DMS153 (cell line): ENCODE results near the gene PIEZO2.

ENCODE experiments used
- DNase-seq: peaks from one replicate; lab custom pipeline; 2025; lab: John Stamatoyannopoulos, UW

Gene PIEZO2

DNA sequence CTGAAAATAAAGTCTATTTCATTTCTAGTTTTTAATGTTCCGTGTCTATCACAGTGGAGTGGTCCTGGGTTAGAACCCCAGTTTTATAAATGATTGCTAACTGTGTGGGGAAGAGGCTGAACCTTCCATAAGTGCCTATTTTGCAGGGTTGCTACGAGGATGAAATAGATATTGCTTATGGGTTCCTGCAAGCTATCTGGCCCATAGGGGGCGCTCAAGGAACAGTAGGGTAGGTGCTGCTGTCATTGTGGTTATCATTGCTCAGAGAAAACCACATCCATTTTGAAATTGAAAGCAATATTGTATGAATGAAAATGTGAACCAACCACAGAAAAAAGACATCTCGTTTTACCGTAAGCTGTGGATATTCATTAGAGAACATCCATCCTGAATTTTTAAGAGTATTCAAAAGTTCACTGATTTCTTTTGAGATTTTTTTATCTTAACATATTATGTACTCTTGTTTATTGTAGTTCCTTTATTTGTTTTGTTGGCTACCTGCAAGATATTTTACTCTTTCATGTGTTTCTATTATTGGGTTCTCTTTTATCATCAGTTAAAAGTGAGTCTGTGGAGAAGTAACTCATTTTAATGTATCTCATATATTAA lies 362.0 kb downstream of the PIEZO2 start:
- DNase-seq = peak; percentile 2

DNA sequence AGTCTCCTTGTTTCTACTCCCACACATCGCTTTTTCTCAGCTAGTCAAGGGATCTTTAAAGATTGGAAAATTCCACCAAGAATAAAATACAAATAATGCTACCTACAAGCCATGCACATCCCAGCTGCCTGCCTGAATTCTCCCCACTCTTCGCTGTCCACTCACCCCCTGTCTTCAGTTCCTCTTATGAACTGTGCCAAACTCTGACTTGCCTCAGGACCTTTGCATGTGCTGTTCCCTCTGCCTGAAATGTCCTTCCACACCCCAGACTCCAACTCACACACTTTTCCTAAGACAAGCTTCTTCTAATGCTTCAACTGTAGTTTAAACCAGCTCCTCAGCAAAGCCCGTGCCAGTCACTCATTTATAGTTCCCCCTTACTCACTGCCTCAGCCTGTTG lies 363.6 kb downstream of the PIEZO2 start:
- no peak for DNase-seq

DNA sequence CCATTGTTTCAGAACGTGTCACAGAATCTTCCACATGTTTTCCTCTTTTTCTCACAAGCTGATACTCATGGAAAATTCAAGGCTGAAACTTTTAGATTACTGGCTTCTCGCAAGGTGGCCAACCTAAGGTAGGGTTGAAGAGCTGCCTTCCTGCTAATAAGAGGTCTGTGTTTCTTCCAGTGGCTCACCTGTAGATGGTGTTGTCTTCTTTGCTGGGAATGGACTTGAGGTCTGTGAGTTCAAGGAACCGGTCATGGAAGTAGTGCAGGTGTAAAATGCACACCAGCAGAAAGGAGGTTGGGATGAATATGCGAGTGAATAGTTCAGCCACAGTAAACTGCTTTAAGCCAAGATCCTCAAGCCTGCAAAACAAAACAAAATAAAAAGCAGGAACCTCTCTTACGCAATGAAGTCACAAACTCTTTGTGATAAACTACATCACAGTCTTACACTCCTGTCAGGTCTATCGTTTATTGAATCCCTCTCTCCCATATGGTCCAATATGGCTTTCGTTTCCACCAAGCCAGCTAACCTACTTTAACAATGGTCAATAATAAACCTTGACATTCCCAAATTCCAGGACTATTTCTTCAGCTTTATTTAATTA lies 364.7 kb downstream of the PIEZO2 start:
- no peak for DNase-seq

DNA sequence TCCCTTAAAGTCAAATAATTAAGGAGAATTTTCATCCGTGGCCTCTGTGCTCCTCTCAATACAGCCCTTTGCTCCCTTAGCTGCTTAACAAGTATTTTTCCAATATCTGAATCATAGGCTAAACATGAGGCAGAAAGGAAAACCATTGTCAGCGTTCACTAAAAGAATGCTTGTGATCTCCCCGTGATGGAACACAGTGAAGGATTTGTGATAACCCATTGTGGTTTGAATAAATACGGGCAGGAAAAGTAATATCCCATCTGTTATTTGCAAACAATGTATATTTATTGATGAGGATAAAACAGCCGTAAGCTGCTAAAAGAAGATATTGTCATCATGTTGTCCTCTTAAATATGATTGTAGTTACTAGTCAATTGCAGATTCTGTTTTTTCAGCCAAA lies 365.4 kb downstream of the PIEZO2 start:
- no peak for DNase-seq

DNA sequence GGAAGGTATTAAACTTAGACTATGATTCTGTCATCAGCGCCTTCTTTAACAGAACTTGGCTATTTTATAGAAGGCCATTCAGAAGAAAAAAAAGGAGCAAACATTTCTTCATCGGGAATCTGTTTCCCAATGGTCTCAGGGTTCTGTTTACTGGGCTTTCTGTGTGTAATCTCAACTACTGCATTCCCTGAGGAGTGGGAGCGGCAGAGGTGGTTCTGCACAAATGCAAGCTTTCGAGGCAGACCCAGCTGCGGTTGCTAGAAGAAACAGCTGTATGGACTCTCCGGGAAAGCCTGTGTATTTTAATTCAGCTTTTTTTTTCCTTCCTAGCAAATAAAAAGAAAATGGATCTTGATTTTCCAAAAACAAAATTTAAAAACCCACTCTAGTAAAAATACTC lies 372.9 kb downstream of the PIEZO2 start:
- no peak for DNase-seq

DNA sequence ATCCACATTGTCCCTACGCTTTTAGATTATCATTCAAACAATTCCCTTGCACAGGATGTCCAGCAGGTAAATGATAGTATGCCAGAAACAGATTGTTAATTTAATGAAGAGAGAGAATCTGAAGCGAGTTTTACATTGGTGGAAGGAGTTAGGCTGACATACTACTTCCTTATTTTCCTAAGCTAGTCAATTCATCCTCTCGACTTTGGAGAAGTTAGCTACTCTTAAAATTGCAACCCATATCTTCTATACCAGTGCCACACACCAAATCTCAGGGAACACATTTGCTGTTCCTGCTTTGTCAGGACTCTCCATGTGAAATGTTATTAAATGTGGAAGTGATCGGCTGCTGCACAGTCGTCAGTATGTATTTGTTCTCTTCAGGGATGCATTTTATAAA lies 374.3 kb downstream of the PIEZO2 start:
- DNase-seq = no peak

DNA sequence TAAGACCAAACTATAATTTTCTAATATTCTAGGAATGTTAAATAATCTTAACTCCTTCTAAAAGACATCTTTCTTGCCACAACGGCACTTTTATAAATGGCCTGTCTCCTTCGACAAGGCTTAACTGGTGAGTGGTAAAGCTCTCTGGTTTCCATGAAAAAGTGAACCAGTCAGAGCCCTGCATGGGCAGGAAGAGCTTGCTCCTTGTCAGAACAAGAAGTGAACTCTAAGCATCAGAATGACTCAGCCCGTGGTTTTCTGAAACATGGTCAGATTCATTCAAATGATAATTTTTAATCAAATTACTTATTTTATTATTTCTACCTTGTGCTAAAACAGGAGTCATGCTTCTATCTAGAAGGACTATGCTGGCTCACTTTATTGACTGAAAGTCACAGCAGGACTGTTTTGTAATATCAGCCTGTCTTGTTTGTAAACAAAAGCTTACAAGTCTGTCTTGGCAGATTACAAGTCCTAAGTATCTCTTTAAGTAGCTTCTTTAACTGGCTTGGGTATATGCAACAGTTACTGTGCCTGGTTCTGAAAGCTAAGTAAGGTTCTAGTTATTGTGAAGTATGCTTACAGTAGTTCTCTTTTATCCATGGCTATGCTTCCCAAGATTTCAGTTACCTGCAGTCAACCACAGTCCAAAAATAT lies 378.2 kb downstream of the PIEZO2 start:
- no peak for DNase-seq

DNA sequence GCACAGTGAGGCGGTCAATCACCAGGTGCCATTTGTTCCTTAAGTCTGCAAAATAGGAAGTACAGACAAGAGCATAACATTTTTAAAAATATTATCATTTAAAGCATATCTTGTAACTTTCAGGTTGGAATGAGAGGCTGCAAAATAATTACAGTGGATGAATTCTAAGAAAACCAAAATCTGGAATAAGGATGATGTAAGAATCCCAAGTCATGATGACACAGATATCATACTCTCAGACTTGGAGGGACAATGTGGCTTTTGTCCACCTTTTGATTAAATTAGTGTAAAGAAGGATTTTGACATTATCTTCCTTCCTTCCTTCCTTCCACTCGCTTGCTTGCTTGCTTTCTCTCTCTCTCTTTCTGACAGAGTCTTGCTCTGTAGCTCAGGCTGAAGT lies 379.1 kb downstream of the PIEZO2 start:
- no peak for DNase-seq

DNA sequence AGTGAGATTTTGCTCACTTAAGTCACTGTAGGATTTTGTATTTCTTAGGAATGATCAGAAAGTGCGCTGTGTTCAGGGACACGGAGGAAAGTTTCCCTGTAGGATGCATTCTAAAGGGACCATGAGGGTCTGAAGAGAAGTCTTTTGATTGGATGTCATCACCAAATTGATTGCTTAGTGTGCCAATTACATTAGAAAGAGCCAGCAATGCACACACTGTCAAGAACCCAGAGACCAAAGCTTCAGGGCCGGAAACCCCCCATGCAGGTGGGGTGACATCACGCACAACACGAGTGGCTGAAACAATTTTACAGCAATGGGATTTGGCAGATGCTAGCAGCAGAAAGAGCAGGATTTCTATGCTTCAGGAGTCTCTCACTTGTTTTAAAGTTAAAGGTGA lies 381.1 kb downstream of the PIEZO2 start:
- DNase-seq = no peak

DNA sequence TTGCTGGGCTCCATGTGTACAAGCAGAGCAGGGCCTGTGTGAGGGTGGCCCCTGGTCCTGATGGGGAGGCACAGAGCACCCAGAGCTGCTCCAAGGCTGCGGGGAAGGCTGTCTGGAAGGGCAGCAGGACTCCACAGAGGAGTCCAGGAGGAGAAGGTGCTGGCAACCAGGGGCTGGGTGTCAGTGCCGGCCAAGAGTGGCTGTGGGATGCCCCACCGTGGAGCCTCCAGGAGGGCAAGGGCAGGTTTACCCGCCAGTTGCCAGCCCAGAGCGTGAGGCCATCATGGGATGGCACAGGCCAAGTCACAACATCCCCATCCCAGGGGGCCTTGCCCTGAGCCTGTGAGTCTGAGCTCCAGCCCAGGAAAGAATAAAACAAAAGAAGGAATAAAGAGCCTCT lies 381.7 kb downstream of the PIEZO2 start:
- no peak for DNase-seq

DNA sequence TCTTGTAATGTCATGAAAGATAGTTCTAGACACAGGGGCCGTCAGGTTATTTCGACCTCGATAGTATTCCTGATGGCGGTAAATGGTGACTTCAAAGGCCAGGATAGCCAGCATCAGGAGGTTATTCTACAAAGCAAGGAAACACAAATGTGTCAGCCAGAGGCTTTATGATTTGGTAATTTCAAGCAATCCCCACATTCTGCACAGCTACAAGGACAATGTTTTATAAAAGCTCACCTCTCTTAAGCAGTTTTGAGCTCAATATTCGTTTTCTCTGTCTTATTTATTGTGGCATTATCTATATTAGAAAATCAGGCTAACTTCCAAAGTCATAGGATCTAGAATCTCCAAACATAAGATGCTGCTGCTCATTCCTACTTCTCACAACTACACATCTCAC lies 388.4 kb downstream of the PIEZO2 start:
- no peak for DNase-seq

DNA sequence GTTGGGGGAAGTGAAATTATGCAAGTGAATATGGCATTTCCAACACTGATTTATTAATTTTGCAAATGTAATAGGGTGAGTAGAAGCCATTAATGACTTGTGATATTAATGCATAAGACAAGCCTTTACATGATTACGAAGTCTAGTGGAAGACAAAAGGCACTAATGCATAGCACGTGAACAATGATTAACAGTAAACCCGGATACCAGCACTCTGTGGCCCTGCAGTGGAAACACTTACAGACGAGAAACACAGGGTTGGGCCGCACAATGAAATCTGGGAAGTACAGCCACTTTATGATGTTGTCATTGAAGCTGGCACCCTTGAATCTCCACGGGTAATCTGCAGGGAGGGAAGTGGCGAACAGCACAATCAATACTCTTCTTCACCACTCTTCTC lies 390.1 kb downstream of the PIEZO2 start:
- no peak for DNase-seq

DNA sequence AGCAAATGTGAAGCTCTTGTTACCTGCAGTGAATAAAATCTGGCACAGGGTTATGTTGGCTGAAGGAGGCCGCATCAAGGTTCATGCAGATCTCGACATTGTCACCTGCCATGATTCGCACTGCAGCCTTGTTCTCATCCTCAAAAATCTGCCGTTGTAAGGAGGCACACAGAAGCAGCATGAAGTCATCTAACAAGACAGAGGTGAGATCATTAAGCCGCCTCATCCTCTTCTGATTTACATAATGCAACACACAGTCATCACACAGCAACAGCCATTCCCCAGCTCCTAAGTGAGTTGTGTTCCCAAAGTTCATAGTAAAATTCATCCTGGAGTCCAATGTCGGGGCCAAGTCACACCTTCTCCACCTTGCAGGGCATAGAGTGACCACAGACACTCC lies 391.4 kb downstream of the PIEZO2 start:
- DNase-seq = no peak

DNA sequence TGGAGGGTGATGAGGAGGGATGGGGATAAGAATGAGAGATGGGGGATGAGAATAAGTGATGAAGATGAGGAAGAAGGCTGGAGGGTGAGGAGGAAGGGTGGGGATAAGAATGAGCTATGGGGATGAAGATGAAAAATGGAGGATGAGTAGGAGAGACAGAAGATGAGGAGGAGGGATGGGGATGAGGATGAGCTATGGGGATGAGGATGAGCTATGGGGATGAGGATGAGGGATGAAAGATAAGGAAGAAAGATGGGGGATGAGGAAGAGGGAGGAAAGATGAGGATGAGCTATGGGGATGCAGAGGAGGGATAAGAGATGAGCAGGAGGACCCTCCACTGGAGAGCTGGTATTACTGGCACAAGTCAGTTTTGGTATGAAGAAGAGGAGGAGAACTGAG lies 392.0 kb downstream of the PIEZO2 start:
- DNase-seq = no peak

DNA sequence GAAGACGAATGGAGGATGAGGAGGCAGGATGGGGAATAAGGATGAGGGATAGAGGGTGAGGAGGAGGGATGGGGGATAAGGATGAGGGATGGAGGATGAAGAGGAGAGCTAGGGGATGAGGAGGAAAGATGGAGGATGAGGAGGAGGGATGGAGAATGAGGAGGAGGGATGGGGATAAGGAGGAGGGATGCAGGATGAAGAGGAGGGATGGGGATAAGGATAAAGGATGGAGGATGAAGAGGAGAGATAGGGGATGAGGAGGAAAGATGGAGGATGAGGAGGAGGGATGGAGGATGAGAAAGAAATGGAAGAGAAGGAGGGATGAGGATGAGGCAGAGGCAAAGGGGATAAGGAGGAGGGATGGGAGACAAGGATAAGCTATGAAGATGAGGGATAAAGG lies 393.5 kb downstream of the PIEZO2 start:
- no peak for DNase-seq

DNA sequence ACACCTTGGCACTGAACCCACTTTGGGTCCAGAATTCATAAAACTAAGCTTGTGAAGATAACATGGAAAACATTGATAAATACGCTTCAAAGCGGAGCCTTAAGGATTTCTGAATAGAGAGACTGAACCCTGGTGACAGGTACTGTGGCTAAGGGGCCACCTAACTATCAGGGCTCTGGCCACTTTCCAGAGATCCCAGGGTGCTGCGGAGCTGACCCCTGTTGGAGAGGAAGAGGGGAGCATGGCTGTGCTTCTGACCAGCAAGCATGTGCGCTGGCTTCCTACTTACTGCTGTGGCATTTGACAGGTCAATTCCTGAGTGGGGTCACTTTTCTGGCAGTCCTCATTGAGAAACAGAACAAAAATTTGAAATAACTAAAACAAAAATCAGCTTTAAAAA lies 395.2 kb downstream of the PIEZO2 start:
- DNase-seq = no peak

DNA sequence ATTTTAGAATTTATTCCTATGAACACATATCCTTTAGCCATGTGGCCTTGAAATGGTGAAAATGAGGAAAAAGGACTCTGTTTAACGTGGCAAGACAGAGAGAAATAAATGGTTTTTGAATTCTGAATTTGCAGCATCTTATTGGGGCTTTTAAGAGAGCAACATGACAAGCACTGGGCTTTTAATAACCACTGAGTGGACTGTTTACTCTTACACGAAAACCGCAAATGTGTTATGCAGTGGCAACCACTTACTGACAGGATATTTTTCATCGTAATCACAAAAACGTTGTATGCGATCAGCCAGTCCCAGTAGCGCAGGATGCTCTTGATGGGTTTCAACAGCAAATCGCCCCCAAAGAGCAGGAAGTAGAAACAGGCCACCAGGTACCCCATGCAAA lies 397.0 kb downstream of the PIEZO2 start:
- no peak for DNase-seq

DNA sequence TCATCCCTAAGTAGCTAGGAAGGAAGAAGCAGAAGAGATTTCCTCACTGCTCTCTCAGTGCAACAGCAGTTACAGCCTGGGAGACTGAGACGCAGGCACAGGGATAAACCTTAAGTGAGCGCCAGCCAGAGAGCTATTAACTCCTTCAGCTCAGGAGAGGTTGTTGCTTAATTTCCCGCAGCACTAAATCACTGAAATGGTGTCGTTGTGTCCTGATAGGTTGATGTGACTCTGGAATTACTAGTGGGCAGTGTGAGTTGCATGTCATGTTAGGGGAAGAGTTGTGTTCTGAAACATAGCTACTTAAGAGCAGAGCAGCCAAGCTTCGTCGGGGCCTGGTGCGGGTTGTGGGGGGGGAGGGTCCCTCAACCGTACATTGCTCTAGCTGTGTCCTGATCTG lies 397.7 kb downstream of the PIEZO2 start:
- no peak for DNase-seq

DNA sequence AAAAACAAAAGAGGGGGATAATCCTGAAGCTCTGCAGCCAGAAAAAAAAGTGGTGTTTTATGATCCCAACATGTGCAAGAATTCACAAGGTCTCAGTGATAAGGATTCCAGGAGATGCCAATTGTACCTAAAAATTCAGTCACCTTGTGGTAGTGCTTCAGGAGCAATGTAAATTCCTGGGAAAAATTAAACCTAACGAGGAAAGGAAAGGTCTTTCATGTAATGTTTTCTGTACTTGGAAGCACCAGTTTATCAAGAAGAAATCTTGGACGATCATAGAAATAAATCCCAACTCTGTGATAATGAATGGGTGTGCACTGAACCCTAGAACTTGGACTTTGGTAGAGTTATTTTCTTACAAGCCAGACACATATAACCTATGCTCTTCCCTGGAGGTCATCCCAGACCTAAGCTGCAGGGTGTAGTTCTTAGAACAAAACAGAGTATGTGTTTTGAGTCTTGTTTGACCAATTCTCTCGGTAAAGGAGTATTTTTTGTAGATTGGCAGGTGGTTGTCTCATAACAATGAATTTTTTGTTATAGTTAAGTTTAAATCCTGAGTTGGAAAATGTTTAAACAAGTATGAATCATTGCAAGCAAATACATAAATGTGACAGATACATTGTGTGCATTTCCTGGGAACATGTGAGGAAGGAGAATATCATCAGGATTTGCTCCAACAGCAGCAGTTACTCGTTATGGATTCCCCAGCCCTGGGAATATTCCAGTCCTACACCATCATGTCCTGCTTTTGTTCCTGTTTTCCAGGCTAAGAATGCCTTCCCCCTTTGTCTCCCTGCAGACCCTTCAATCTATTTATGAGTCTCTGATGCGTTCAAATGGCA lies 399.0 kb downstream of the PIEZO2 start:
- DNase-seq = no peak

DNA sequence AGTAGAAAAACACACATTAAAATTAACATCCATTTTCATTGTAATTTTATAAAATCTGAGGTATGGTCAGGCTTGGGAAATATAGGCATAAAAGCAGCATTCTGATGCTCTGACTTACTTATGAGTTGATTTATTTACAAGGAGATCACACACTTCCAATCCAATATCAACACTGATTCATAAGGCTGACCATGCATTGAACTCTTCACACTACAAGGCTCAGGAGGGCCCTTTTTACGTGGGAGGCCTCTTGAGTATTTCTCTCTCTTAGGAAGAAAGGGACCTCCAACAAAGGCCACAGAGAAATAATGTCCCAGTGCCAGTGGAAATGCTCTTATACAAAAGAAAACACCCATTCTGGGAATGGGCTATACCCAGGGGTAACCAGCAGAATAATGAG lies 400.7 kb downstream of the PIEZO2 start:
- DNase-seq = no peak

DNA sequence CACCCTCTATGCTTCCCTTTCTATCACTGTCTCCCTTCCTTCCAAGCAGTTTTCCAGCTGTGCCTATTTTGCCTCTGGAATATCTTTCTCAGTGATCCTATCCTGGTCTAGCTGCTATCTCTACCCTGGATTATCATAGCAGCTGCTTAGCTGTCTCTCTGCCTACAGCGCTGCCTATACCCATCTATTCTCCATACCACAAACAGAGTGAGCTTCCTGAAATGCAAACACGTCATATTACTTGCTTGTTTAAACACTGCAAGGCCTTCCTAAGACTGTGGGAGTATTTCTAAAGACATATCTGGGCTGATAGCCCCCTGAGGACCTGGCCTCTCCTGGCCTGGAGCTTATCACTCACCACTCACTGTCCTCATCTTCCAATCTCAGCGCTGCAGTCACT lies 403.4 kb downstream of the PIEZO2 start:
- no peak for DNase-seq

DNA sequence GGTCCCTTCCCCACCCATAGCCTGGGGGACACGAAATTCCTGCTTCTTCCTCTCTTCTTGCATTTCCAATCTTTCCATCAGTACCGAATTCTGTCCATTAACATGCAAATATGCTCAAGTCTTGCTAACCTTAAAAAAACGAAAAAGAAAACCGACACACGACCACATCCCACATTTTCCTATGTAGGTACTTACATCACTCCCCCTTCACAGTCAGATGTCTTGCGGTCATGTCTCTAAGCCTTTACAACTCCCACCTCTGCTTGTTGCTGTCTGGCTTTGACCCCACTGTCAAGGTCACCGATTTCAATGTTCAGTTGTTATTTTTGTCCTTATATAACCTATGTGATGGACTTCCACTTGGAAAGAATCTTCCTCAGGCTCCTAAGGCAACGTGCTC lies 404.1 kb downstream of the PIEZO2 start:
- no peak for DNase-seq

DNA sequence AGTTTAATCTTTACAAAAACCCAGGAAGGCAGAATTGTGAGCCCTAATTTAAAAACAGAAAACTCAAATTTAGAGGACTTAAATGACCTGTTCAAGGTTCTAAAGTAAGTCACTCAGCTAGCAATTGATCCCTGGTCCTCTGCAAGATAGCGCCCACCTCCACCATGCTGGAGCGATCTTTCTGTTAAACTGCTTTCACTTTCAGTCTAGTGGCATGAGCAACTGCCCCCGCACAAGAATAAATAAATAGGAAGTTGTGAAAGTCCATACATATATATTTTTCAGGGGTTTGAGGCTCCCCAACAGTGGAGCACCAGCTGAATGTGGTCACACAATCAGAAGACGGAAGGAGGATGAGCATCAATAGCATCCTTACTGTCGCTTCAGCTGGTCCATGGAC lies 405.6 kb downstream of the PIEZO2 start:
- no peak for DNase-seq
